Colonic mucosa (tissue), 4 donors: Measurements from ENCODE around the gene GPR152. TPM values are rescaled to one million over a fixed set of nuclear protein-coding genes. Genes with fewer than 3 reads are reported as not detected.

Source experiments
- DNase-seq: peaks from one replicate; pipeline ENCODE4 v3.0.0-alpha.2; 2020
- H3K27ac ChIP-seq: fragments of 200-600 bp; one replicate; pipeline ENCODE4 v1.8.0; 2021
- H3K27me3 ChIP-seq: fragments of 200-600 bp; one replicate; pipeline ENCODE4 v1.8.0; 2021
- H3K36me3 ChIP-seq: fragments of 200-600 bp; one replicate; pipeline ENCODE4 v1.8.0; 2021
- H3K4me1 ChIP-seq: fragments of 200-600 bp; one replicate; pipeline ENCODE4 v1.8.0; 2021; ENCODE audit warnings: mild to moderate bottlenecking
- H3K4me3 ChIP-seq: fragments of 200-600 bp; one replicate; pipeline ENCODE4 v1.8.0; 2021
- H3K9ac ChIP-seq, 2 donors: one replicate each; pipeline ENCODE4 v1.7.0; 2013; ENCODE audit warnings: control low read depth in 2 of 2, low read depth in 2 of 2, low read length in 2 of 2
- H3K9me3 ChIP-seq: fragments of 200-600 bp; one replicate; pipeline ENCODE4 v1.8.0; 2021
- intact Hi-C: fragments of 100-400 bp; cut with DNase I; formaldehyde crosslinking; loops from one replicate; pipeline ENCODE4 v1.14.1; 2022
- total RNA-seq, 2 donors: library from RNA; stranded (reverse); fragmentation: NEBNext Ultra II Directional in 1 of 2; extraction: Animal tissue kit (Norgen Biotek cat#: 25700) in 1 of 2; gene quantifications; one replicate each; pipeline ENCODE4 v1.2.1, GENCODE V29; 2021
- TF ChIP-seq, protein P1 (sequence below): fragments of 200-600 bp; IDR thresholded peaks from one replicate; pipeline ENCODE4 v1.8.0; 2022; ENCODE audit warnings: antibody characterized with exemption, mild to moderate bottlenecking
- donor health status: healthy.
- donor health status: DM: no; HTN: no; CAD: no.
- donor health status: DM: no; HTN: no; CAD: no.

The GPR152 gene
- total RNA-seq, 2 donors from 2014 or later: not detected

DNA sequence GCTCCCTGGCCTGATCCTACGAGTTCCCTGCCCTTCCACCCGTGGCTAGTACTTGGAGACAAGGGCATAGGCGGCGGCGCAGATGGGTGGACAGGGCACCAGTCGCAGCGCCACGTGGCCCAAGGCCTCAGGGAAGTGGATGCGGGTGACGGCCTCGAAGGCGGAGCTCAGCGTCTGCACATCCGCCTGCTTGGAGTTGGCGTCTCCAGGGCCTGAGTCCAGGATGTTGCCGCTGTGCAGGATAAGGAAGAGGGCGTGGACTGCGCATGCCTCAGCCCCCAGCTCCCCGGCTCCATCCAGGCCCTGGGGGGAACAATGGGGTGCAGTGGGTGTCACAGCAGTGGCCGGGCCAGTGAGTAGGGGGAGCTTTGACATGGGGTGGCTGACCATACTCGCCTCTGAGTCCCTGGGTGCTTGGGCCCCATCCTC lies 46.0 kb upstream of the GPR152 start:
- DNase-seq: no peak
- Histone ChIP-seq H3K27me3 (no peaks in the 10 kb centered on the region), H3K4me1 (peaks cover 2% of the 10 kb centered on the region), H3K4me3 (no peak overlapping the region), H3K9ac (no peak overlapping the region), H3K9me3 (no peaks in the 10 kb centered on the region), H3K27ac (no peak overlapping the region), H3K36me3 (peaks cover 9% of the 10 kb centered on the region)
- TF ChIP-seq, protein P1, sequence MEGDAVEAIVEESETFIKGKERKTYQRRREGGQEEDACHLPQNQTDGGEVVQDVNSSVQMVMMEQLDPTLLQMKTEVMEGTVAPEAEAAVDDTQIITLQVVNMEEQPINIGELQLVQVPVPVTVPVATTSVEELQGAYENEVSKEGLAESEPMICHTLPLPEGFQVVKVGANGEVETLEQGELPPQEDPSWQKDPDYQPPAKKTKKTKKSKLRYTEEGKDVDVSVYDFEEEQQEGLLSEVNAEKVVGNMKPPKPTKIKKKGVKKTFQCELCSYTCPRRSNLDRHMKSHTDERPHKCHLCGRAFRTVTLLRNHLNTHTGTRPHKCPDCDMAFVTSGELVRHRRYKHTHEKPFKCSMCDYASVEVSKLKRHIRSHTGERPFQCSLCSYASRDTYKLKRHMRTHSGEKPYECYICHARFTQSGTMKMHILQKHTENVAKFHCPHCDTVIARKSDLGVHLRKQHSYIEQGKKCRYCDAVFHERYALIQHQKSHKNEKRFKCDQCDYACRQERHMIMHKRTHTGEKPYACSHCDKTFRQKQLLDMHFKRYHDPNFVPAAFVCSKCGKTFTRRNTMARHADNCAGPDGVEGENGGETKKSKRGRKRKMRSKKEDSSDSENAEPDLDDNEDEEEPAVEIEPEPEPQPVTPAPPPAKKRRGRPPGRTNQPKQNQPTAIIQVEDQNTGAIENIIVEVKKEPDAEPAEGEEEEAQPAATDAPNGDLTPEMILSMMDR: no peak
- intact Hi-C loops: no loop called here

GRCh38 chr11:67497656-67498291 lies 45.2 kb upstream of the GPR152 start:
- H3K27me3 ChIP-seq: no peaks in the 10 kb centered on the region
- no peaks in the 10 kb centered on the region for H3K9me3 ChIP-seq
- intact Hi-C loops: no loop called here
- no peak overlapping the region for H3K27ac ChIP-seq
- TF ChIP-seq, protein P1: no peak
- peaks cover 9% of the 10 kb centered on the region for H3K36me3 ChIP-seq
- H3K9ac ChIP-seq: no peak overlapping the region
- DNase-seq: no peak
- H3K4me3 ChIP-seq: no peak overlapping the region
- H3K4me1 ChIP-seq: no peaks in the 10 kb centered on the region

- Histone ChIP-seq H3K9ac (no peak overlapping the region), H3K4me1 (no peaks in the 10 kb centered on the region), H3K27me3 (no peaks in the 10 kb centered on the region), H3K27ac (no peak overlapping the region), H3K36me3 (peaks cover 7% of the 10 kb centered on the region), H3K9me3 (no peaks in the 10 kb centered on the region), H3K4me3 (no peak overlapping the region)
- intact Hi-C loops: no loop called here
- DNase-seq: no peak
- TF ChIP-seq, protein P1: no peak
These were observed 43.6 kb upstream of the GPR152 start for GRCh38 chr11:67496113-67496512.

- H3K4me1 ChIP-seq: no peaks in the 10 kb centered on the region
- no peaks in the 10 kb centered on the region for H3K9me3 ChIP-seq
- peaks cover 7% of the 10 kb centered on the region for H3K36me3 ChIP-seq
- intact Hi-C loops: no loop called here
- TF ChIP-seq, protein P1: no peak
- H3K27me3 ChIP-seq: no peaks in the 10 kb centered on the region
- H3K9ac ChIP-seq: no peak overlapping the region
- H3K4me3 ChIP-seq: no peak overlapping the region
- DNase-seq: no peak
- H3K27ac ChIP-seq: no peak overlapping the region
These were observed 42.9 kb upstream of the GPR152 start for GRCh38 chr11:67495234-67496005.

DNA sequence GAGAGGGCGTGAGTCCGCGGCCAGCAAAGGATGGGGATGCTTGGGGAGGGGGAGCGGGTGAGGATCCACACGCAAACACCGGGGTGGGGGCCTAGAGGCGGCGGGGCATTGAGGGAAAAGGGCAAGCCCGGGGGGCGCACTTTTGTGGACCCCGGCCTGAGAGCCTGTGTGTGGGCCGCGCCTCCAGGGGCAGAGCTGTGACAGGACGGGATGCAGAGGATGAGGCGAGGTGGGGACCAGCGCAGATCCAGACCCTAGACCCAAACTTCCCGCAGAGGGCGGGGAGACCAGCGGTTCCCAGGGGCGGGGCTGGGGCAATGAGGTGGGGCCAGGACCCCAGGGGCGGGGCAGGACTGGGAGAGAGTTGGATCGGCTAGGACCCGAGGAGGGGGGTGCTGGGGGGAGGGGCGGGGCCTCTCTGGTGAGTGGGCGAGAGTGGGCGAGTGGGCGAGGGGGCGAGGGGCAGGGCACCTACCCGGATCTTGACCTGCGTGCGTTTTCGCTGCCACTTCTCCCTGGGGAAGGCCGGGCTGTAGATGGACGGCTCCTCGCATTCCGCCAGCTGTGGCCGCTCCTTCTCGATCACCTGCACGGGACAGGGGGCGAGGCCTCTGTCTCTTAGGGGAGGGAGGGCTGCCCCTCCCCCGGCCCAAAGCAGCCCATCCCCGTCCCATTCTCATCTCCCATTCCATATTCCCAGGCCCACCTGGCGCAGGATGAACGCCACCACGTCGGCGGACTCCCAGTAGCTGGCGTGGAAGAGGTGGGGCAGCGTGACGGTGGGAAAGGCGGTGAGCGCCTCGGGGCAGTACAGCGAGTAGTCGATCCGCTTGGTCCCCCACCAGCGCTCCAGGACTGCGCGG lies 42.1 kb upstream of the GPR152 start:
- no peak for DNase-seq
- Histone ChIP-seq H3K4me1 (no peaks in the 10 kb centered on the region), H3K9ac (no peak overlapping the region), H3K27me3 (no peaks in the 10 kb centered on the region), H3K4me3 (no peak overlapping the region), H3K27ac (no peak overlapping the region), H3K9me3 (no peaks in the 10 kb centered on the region), H3K36me3 (peaks cover 7% of the 10 kb centered on the region)
- TF ChIP-seq, protein P1: no peak
- intact Hi-C loops: no loop called here
